Measurements from ENCODE around the gene IBA57.
A peak's percentile ranks its signal among the peaks of the same experiment; 100 is the strongest.

Gene IBA57

DNA sequence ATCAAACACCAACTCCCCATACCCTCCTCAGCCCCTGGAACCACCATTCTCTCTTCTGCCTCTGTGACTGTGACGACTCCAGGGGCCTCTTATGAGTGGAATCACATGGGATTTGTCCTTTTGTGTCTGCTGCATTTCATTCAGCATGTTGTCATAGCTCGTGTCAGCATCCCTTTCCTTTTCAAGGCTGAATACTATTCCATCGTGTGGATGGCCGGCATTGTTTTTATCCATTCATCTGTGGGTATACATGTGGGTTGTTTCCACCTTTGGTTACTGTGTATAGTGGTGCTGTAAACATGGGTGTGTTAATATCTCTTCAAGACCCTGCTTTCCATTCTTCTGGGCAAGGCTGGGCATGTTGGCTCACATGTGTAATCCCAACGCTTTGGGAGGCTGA lies 25.2 kb downstream of the IBA57 start:
- no peak for DNase-seq (ENCODE audit: low spot score)

DNA sequence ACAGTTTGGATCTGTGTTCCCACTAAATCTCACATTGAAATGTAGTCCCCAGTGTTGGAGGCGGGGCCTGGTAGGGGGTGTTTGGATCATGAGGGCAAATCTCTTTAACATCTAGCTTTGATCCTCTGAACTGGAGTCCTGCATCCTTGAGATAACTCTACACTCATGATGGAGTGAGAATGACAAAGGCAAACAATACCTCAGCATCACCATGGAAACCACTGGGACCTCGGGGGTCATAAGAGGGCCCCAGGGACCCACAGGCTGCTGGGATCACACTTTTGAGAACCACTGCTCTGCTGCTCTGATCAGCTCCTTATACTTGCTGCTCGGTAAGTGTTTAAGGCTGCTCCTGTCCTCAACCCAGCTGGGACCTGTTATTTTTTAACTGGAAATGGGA lies 28.8 kb downstream of the IBA57 start:
- DNase-seq (ENCODE audit: low spot score): no peak

DNA sequence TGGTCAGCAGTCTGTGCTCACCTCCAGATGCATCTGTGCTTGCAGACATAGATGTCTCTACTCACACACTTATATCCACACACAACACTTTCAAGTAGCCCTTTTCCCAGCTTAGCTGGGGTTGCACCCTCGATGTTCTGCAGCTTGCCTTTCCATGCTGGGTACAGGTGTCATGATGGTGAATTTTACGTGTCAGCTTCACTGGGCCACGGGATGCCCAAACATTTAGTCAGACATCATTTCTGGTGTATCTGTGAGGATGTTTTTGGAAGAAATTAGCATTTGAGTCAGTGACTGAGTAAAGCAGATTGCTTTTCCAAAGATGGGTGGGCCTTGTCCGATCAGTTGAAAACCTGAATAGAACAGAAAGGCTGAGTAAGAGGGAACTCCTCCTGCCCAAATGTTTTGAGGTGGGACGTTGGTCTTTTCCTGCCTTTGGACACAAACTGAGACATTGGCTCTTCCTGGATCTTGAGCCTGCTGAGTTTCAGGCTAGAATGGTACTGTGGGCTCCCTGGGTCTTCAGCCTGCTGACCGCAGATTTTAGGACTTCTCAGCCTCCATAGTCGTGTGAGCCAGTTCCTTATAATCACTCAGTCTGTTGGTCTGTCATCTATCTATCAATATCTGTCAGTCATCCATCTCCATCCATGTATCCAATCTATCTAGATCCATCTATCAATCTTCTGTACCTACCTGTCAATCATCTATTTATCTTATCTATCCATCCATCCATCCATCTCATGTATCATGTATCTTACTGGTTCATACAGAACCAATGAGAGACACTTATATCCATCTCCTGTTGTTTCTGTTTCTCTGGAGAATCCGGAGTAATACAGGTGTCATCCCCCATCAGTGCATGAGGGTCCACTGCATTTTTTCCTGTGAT lies 29.6 kb downstream of the IBA57 start:
- no peak for DNase-seq (ENCODE audit: low spot score)

DNA sequence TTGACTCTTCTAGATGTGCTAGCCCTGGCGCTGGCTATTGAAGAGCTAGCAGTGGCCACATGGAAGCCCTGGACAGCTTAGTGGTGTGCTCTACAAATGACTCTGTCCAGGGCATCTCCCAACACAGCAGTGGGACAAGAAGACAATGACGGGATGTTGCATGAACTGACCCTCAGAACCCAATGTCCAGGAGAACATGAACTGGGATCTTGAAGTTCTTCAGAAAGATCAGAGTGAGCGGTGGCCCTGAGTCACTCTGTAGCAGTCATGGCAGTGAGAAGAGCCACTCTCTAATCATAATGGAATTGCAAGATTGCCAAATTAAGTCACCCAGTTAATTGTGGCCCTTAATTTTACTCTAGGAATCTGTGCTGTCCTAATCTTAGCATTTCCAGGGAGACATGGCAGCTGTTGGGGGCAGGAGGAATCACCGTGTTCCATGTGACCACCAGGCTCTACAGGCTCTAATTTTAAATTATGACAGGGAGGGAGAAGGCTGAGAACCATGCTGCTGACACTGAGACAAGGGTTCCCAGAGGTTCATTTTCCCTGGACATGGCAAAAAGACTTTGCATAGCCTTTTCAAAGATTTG lies 32.0 kb downstream of the IBA57 start:
- no peak for DNase-seq (ENCODE audit: low spot score)

DNA sequence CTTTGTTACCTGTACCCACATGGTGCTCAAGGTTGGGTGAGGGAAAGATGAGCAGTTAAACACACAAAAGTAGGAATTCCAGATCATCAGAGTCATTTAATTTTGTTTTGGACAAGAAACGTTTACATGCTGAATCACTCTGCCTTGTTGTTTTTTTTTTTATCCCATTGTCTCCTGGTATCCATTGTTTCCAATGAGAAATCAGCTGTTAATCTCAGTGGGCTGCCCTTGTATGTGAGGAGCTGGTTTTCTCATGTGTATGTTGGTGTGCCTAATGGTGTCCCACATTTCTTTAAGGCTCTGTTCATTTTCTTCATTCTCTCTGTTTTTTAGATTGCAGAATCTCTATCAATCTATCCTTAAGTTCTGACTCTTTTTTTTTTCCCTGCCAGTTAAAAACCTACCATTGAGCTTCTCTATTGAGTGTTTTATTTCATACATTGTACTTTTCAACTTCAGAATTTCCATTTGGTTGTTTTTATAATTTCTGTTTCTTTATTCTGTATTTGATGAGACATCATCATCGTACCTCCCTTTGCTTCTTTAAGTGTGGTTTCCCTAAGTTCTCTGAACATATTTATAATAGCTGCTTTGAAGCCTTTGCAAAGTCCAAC lies 33.5 kb downstream of the IBA57 start:
- DNase-seq (ENCODE audit: low spot score): no peak

DNA sequence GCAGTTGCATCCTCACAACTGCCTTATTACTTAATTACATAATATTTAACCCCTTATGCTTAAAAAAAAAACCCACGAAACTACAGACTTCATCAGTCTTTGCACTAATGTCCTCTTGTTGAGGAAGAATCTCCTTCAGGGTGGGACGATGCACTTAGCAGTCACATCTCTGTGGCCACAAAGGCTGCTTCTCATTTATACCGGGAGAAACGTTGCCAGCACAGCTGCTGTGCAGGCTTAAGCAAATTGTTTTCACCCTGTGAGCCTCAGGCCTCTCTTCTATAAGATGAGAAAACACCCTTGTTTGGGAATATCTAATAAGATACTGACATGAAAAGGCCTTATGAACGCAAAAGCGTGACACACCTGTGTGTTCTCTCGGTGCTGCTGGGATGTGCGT lies 39.4 kb downstream of the IBA57 start:
- DNase-seq (ENCODE audit: low spot score): no peak

DNA sequence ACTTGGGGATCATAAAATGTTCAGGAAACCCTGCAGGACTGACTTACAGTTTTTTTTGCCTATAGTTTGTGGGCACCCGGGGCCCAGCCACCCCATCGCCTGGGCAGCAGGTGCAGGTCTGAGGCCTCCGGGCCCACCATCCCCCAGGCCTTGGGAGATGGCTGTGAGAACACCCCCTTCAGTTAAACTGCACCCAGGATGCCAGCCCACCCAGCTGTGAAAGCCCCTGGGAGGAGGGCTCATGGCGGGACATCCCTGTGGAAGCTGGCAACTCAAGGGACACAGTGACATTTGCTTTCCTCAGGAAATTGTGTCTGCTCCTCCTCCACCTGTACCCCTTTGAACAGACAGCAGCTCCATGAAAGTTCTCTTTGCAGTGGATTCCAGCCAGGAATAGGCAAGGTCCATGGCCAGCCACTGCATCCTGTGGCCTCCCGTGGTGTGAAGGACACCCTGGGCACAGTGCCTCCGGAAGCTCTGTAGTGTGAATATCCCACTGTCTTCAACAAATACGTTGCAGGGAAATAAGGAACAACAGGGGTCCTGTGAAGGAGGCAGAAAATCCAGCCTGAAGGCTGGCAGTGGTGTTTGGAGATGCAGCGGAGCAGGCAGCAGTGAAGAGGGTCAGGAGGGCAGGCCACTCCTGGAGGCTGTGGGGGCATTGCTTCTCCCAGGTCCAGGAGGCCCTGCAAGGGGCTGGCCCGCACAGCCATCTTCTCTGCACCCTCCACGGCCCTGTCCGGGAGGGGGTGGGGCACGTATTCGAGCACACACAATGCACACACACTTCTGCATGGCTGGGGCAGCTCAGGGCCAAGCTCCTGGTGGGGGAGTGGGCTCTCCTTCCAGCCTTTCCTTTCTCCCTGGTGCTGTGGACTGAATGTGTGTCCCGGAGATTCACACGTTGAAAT lies 40.2 kb downstream of the IBA57 start:
- DNase-seq (ENCODE audit: low spot score): peak; percentile 32

DNA sequence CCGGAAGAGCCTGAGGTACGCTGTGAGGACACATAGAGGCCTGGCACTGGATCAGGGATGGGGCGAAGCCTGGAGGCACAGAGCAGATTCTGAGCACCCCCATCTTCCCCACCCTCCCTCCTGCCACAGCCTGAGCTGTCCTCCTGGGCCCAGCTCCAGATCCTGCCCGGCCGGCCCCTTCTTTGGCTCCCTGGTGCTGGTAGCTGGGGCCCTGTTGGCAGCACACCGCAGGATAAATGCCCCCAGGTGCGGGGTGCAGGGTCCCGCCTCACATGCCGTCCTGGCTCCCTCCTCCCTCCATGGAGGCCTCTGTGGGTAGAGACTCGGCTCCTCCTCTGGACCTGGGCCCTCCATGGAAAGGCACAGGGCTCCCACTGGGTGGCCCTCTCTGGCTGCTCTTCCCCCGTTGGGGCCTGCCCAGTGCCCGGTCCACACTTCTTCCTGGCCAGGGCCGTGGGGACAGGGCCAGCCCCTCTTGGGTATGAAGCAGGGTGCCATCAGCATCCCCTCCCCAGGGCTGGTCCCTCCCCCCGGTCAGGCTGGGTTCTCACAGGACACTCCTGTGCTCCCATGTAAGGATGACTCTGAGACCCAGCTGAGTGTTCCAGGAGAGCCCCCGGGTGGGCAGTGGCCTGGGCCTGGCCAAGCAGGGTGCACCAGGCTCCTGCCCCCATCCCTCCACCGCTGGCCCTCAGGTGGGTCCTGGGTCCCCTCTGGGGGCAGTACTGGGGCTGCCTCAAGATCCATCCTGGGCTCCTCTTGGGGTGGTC lies 41.2 kb downstream of the IBA57 start:
- DNase-seq (ENCODE audit: low spot score): peak; percentile 47

DNA sequence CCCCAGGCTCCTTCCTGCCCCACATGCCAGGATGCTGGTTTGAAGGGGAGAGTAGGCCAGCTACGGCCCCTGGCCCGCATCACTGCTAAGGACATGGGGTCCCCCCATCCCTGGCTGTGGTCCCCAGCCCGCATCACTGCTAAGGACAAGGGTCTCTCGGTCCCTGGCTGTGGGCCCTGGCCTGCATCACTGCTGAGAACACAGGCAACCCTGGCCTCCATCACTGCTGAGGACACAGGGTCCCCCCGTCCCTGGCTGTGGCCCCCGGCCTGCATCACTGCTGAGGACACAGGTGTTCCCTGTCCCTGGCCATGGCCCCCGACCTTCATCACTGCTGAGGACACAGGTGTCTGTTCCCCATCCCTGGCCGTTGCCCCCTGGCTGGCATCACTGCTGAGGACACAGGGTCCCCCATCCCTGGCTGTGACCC lies 41.8 kb downstream of the IBA57 start:
- peak; percentile 46 for DNase-seq (ENCODE audit: low spot score)

DNA sequence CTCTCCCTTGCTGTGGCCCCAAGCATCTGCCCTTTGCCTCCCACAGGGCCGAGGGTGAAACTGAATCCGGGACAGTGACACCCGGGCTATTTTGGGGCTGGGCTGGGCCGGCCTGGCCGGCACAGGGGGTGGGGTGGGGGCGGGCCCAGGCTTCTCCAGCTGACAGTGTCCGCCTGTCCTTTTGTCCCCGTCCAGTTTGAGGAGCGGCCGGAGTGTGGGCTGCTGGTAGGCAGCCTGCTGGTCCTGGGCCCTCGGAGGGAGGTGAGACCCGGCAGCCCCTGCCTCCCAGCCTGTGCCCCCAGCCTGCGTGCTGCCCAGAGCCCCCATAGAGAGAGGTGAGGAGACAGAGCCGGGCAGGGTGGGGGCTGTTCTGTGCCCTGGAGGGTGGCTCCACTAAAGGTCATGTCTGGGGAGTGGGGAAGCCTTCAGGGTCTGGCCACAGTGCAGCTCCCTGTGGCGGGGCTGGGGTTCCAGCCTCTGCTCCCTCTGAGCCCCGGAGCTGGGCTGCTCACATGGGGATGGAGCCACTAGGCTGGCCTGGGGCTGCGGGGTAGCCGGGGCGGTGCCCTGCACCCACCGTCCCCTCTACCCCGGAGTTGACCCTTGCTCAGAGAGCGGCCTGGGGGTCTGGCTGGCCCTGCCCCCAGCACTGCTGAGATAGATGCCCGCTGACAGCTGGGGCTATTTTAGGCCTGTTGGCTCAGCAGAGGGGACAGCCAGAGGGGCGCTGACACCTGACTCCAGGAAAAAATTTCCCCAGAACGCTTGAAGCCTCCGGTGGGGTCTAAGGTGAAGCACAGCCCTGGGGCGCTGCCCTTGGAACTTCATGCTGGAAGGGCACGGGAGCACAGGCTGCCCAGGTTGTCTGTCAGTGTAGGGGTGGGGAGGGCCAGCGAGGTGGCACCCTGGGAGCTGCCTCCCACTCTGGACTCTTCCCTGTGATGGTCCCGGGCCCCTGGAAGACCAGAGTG lies 42.5 kb downstream of the IBA57 start, which contains the start of gene OBSCN:
Gene OBSCN, plus strand, starts transcription at position 194 of the 971 bp plus-strand sequence. CDS start 3,740 bp downstream, outside the sequence.
- DNase-seq (ENCODE audit: low spot score): peak; percentile 48

DNA sequence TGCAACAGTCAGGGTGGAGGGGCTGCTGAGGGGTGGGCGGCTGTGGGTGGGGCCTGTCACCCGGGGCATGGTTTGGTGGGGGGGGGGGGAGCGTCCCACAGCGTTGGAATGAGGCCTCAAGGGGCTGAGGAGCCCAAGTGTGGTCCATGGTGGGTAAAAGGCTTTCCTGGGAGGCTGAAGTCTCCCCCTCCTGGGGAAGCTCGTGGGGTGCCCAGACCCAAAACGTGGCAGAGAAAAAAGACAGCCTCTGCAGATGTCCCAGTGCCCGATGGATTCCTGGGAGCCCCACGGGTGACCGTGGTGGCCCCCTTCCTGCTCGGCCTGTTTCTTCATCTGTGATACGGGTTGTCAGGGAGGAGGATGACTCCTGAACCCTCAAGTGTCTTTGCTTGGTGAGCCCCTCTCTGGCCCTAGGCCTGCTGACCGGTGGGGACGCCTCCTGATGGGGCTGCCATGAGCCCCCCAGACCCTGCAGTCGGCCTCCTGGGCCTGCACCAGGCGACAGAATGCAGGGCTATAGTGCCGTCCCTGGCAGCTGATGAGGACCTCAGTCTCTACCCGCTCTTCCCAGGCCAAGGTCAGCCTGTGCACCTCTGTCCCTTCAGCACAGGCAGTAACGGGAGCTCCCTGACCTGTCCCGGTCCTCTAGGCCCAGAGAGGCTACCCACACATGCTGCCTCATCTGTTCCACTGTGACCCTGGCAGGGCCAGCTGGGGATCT lies 43.4 kb downstream of the IBA57 start:
- DNase-seq (ENCODE audit: low spot score): no peak

DNA sequence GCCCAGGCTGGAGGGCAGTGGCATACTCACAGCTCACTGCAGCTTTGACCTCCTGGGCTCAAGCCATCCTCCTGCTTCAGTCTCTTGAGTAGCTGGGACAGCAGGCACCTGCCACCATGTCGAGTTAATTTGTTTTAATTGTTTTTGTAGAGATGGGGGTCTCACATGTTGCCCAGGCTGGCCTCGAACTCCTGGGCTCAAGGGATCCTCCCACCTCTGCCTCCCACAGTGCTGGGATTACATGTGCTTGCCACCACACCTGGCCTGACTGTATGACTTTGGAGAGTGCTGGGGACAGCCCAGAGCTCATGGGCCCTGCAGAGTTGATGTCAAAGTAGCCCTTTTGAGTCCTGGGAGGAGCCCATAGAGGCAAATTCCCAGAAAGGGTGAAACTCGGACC lies 44.1 kb downstream of the IBA57 start:
- no peak for DNase-seq (ENCODE audit: low spot score)

DNA sequence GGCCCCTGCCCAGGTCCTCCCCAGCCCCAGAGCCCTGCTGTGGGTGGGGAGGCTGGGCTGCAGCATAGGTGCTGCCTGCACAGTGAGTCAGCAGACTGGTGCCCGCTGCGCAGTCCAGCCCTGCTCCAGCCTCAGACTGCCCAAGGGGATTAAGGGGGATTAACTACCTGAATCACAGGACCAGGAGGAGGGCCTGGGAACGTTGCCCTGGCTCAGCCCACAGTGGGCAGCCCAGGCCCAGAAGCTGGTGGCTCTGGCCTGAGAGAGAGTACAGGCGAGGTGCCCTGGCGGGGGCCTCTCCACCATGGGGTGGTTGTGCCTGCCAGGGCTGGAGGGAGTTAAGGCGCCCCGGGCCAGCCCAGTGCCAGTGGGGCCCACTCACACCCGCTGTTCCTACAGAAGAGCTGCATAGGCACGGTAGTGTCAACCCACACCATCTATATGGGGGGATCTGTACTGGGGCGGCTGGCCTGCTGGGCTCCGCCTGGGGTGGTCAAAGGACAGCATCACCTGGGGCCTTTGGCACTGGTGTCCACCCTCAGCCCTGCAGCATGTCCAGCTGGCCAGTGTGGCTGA lies 44.6 kb downstream of the IBA57 start:
- DNase-seq (ENCODE audit: low spot score): peak; percentile 48

DNA sequence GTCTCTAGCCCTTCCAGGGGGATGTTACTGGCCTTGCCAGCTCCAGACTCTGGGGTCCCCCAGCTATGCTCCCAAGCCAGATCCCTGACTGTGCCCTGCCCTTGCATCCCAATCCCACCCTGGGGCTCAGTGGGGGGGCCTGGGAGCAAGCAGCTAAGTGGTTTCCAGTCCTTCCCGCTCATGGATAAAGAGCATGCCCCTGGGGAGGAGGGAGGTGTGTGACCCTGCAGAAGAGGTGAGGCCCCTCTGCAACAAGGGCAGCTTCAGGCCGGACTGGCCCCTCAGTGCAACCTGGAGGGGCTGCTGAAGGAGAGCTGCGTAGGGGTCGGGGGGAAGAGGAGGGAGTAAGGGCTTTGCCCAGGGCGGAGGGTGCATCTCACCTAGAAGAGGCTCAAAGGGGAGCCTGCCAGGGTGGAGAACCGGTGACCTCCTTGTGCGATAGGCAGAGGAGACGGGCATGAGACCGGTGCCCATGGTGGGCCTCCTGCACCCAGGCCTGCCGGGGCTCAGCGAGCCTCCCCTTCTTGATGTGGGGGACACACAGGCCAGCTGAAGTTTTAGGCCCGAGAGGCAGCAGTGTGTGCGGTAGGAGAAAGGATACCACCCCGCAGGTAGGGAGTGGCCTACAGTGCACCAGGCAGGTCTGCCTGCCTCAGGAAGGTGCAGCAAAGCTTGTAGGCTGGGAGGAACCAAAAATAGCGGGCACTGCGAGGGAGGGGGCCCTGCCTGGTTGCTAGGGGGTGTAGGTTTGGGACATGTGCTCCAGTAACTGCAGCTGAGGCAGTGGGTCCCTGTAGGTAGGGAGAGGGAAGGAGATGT lies 45.3 kb downstream of the IBA57 start:
- peak; percentile 44 for DNase-seq (ENCODE audit: low spot score)

DNA sequence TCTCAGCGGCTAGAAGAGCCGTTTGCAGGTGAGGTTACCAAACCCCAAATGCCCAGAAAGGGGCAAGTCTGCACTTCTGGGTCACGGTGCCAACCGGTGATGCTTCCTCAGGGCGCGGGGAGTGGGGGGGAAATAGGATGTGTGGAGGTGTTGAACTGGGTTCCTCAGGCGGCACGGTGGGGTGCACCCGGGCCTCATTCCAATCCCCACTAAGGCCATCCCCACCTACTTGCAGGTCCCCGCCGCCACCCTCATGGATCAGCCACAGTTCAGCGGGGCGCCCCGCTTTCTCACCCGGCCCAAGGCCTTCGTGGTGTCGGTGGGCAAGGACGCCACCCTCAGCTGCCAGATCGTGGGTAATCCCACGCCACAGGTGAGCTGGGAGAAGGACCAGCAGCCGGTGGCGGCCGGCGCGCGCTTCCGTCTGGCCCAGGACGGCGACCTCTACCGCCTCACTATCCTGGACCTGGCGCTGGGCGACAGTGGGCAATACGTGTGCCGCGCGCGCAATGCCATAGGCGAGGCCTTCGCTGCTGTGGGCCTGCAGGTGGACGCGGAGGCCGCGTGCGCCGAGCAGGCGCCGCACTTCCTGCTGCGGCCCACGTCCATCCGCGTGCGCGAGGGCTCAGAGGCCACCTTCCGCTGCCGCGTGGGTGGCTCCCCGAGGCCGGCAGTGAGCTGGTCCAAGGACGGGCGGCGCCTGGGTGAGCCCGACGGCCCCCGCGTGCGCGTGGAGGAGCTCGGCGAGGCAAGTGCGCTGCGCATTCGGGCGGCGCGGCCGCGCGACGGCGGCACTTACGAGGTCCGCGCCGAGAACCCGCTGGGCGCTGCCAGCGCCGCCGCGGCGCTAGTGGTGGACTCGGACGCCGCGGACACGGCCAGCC lies 46.2 kb downstream of the IBA57 start:
- no peak for DNase-seq (ENCODE audit: low spot score)

DNA sequence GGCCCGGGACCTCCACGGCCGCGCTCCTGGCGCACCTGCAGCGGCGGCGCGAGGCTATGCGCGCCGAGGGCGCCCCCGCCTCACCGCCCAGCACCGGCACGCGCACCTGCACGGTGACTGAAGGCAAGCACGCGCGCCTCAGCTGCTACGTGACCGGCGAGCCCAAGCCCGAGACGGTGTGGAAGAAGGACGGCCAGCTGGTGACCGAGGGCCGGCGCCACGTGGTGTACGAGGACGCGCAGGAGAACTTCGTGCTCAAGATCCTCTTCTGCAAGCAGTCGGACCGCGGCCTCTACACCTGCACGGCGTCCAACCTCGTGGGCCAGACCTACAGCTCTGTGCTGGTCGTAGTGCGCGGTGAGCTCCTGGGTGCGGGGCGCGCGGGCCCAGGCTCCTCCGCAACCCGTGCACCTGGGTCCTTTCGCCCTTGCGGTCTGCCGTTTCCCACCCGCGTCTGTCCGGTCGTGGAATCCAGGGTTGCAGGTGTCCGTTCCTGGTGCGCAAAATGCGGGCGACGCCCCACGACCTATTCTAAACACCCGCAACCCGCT lies 46.9 kb downstream of the IBA57 start:
- no peak for DNase-seq (ENCODE audit: low spot score)
